ENCODE data around the gene CCDC8. TPM values are rescaled to one million over a fixed set of nuclear protein-coding genes. Genes with fewer than 3 reads are reported as not detected.

The CCDC8 gene
- polyA plus RNA-seq, 1 of the 3 experiments (the other 2 are of a cell fraction) = 0.03 TPM

DNA sequence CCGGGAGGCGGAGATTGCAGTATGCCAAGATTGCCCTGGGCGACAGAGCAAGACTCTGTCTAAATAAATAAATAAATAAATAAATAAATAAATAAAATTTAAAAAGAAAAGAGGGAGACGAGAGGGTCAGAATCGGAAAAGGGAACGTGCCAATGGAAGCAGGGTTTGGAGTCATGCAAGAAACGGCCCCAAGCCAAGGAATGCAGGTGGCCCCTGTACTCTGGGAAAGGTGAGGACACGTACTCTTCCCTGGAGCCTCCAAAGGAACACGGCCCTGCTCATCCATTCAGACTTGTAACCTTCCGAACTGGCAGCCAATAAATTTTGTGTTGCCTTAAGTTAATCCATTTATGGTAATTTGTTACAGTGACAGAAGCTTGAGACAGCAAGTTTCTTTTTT lies 35.2 kb upstream of the CCDC8 start:
- WGBS (ENCODE audit: low lambda C conversion rate) = 88% methylated on average over 10 of the region's 10 CpGs
- no peaks in the 10 kb centered on the region for H3K79me2 ChIP-seq (ENCODE audit: insufficient read depth)
- H3K9me3 ChIP-seq = no peaks in the 10 kb centered on the region
- ChIA-PET POLR2A (no interaction called here), CTCF (interaction anchor here (0.7 kb wide), 2 partner anchors 31 to 65 kb away, joined by 3 read pairs; no protein-coding TSS in a partner anchor)
- no peaks in the 10 kb centered on the region for H3K36me3 ChIP-seq (replicated peaks in 1 of 2; ENCODE audit: control insufficient read depth in 1 of 2, insufficient read depth in 2 of 2, low read length in 1 of 2)
- no peak overlapping the region for H3K27ac ChIP-seq (ENCODE audit: low read depth in 2 of 2, low read length in 1 of 2)
- TF ChIP-seq TCF12 (IDR thresholded peaks at IDR 0.05) (no peak), MEF2A (IDR thresholded peaks at IDR 0.05; ENCODE audit: borderline replicate concordance, low read depth) (no peak), MXI1 (IDR thresholded peaks at IDR 0.05; ENCODE audit: low read depth, low read length) (no peak), POLR2AphosphoS5 (IDR thresholded peaks at IDR 0.05; ENCODE audit: low read depth, low read length) (no peak), NFIC (IDR thresholded peaks at IDR 0.05; ENCODE audit: borderline replicate concordance) (no peak), NRF1 (IDR thresholded peaks at IDR 0.05; ENCODE audit: low read depth, low read length) (no peak), SMC3 (IDR thresholded peaks at IDR 0.05; ENCODE audit: low read depth, low read length) (no peak), FOXM1 (IDR thresholded peaks at IDR 0.05; ENCODE audit: low read depth) (no peak), CHD2 (IDR thresholded peaks at IDR 0.05; ENCODE audit: low read length, partially characterized antibody) (no peak), ELF1 (IDR thresholded peaks at IDR 0.05) (no peak), TAF1 (IDR thresholded peaks at IDR 0.05; ENCODE audit: borderline replicate concordance, low read depth, low read length) (no peak), PBX3 (IDR thresholded peaks at IDR 0.05) (no peak)
- TF ChIP-seq, protein P1, sequence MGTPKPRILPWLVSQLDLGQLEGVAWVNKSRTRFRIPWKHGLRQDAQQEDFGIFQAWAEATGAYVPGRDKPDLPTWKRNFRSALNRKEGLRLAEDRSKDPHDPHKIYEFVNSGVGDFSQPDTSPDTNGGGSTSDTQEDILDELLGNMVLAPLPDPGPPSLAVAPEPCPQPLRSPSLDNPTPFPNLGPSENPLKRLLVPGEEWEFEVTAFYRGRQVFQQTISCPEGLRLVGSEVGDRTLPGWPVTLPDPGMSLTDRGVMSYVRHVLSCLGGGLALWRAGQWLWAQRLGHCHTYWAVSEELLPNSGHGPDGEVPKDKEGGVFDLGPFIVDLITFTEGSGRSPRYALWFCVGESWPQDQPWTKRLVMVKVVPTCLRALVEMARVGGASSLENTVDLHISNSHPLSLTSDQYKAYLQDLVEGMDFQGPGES (IDR thresholded peaks at IDR 0.05; ENCODE audit: low read depth, low read length) = no peak
- TF ChIP-seq, protein P2, sequence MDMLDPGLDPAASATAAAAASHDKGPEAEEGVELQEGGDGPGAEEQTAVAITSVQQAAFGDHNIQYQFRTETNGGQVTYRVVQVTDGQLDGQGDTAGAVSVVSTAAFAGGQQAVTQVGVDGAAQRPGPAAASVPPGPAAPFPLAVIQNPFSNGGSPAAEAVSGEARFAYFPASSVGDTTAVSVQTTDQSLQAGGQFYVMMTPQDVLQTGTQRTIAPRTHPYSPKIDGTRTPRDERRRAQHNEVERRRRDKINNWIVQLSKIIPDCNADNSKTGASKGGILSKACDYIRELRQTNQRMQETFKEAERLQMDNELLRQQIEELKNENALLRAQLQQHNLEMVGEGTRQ (IDR thresholded peaks at IDR 0.05; ENCODE audit: borderline replicate concordance, low read depth, low read length) = no peak
- H3K27me3 ChIP-seq (ENCODE audit: insufficient read depth) = no peaks in the 10 kb centered on the region
- no peak for DNase-seq
- H3K4me2 ChIP-seq = no peak overlapping the region
- H3K4me3 ChIP-seq (ENCODE audit: low read depth in 2 of 2, low read length in 1 of 2) = no peak overlapping the region
- no peaks in the 10 kb centered on the region; a peak in 1 of 4 replicates for H3K4me1 ChIP-seq (ENCODE audit: control insufficient read depth in 1 of 2, insufficient read depth in 2 of 2, low read depth in 1 of 2, low read length in 1 of 2)
- H4K20me1 ChIP-seq (ENCODE audit: insufficient read depth) = no peaks in the 10 kb centered on the region
- no peaks in the 10 kb centered on the region for H3F3A ChIP-seq (replicated peaks; ENCODE audit: insufficient read depth)
- H3K9me2 ChIP-seq = no peaks in the 10 kb centered on the region
- no peak overlapping the region for H3K9ac ChIP-seq
- no peak overlapping the region for H2AFZ ChIP-seq (ENCODE audit: low read depth)

DNA sequence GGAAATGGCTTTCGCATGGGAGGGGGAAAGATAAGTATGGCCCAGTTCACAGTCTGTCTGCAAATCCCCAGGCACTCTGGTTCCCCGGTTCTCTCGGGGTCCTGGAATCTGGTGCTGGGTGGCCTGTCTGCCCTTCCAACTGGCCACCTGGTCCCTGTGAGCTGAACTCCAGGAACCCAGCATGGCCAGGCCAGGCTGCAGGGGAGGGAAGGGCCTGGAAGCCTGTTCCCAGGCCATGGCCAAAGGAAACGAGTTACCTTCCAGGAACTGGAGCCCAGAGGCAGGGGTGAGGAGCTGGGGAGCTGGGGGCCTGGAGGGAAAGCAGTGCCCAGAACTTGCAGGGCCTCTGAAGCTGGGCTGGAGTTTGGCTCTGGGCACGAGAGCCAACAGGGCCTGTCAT lies 34.5 kb upstream of the CCDC8 start:
- Histone ChIP-seq H3K4me1 (ENCODE audit: control insufficient read depth in 1 of 2, insufficient read depth in 2 of 2, low read depth in 1 of 2, low read length in 1 of 2) (peaks cover 0 to 5% of the 10 kb centered on the region in 2 experiments; a peak in 1 of 4 replicates), H3K9ac (no peak overlapping the region), H3K27ac (ENCODE audit: low read depth in 2 of 2, low read length in 1 of 2) (no peak overlapping the region), H3K9me2 (no peaks in the 10 kb centered on the region), H3K27me3 (ENCODE audit: insufficient read depth) (no peaks in the 10 kb centered on the region), H2AFZ (ENCODE audit: low read depth) (no peak overlapping the region), H3K9me3 (no peaks in the 10 kb centered on the region), H3K79me2 (ENCODE audit: insufficient read depth) (no peaks in the 10 kb centered on the region), H4K20me1 (ENCODE audit: insufficient read depth) (no peaks in the 10 kb centered on the region), H3K4me3 (ENCODE audit: low read depth in 2 of 2, low read length in 1 of 2) (no peak overlapping the region), H3K4me2 (no peak overlapping the region), H3F3A (replicated peaks; ENCODE audit: insufficient read depth) (peaks cover 1% of the 10 kb centered on the region), H3K36me3 (replicated peaks in 1 of 2; ENCODE audit: control insufficient read depth in 1 of 2, insufficient read depth in 2 of 2, low read length in 1 of 2) (no peaks in the 10 kb centered on the region)
- DNase-seq = no peak
- ChIA-PET POLR2A (no interaction called here), CTCF (interaction anchor here (0.7 kb wide), 1 partner anchor 30 kb away, joined by 3 read pairs; no protein-coding TSS in a partner anchor)
- TF ChIP-seq, protein P1 (IDR thresholded peaks at IDR 0.05; ENCODE audit: low read depth, low read length) = no peak
- TF ChIP-seq JUND (IDR thresholded peaks at IDR 0.05) = no peak
- WGBS (ENCODE audit: low lambda C conversion rate) = 88% methylated on average over 2 of the region's 5 CpGs

Data from SK-N-SH (cell line).